ENCODE measurements around the gene SUCLG2.

DNA sequence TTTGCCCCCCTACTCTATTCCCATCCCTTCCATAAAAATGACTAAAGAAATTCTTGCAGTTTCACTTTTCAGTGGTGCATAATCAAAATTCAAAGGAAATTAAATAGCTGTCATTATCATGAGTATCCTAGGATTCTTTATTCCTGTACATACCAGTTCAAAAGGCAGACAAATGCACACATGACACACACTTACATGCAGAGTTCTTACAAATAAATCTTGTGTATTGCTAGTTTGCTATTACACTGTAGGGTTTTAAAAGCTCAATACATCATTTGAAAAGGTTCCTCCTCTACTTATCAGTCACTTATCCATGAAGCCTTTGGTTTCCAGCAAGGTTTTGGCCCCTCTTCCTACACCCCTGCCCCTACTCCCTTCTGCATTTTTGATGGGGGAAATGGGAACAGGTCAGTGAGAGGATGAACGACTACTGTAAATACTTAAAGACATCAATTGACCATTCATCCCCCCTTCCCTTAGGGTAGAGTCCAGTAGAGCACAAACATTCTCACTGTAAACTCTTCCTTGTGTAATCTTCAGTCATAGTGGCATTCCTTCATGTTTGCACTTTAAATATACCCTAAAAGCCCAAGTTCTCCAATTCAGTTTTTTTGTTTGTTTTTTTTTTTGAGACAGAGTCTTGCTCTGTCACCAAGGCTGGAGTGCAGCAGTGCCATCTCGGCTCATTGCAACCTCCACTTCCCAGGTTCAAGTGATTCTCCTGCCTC, 92.6 kb downstream of the SUCLG2 start:
- no peak for TF ChIP-seq HOXA7 (CRISPR knock-in tag; IDR thresholded peaks at IDR 0.05)
- TF ChIP-seq CHD2 (IDR thresholded peaks at IDR 0.05; ENCODE audit: low read length, partially characterized antibody): no peak
- TF ChIP-seq, protein P1, sequence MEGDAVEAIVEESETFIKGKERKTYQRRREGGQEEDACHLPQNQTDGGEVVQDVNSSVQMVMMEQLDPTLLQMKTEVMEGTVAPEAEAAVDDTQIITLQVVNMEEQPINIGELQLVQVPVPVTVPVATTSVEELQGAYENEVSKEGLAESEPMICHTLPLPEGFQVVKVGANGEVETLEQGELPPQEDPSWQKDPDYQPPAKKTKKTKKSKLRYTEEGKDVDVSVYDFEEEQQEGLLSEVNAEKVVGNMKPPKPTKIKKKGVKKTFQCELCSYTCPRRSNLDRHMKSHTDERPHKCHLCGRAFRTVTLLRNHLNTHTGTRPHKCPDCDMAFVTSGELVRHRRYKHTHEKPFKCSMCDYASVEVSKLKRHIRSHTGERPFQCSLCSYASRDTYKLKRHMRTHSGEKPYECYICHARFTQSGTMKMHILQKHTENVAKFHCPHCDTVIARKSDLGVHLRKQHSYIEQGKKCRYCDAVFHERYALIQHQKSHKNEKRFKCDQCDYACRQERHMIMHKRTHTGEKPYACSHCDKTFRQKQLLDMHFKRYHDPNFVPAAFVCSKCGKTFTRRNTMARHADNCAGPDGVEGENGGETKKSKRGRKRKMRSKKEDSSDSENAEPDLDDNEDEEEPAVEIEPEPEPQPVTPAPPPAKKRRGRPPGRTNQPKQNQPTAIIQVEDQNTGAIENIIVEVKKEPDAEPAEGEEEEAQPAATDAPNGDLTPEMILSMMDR (IDR thresholded peaks at IDR 0.05): no peak
- no peak for TF ChIP-seq POLR2A (IDR thresholded peaks at IDR 0.05; ENCODE audit: low read length)
- TF ChIP-seq FOSL2 (IDR thresholded peaks at IDR 0.05): no peak
- no peak for TF ChIP-seq FOSL2 (CRISPR knock-in tag; IDR thresholded peaks at IDR 0.05)
- TF ChIP-seq KDM5A (IDR thresholded peaks at IDR 0.05): no peak
- no peak for TF ChIP-seq ZC3H11A (IDR thresholded peaks at IDR 0.05)
- TF ChIP-seq SMC3 (IDR thresholded peaks at IDR 0.05): no peak
